NCI-H460 (cell line): ENCODE data around the gene PHOX2B. TPM values are rescaled to one million over a fixed set of nuclear protein-coding genes. Genes with fewer than 3 reads are reported as not detected.
"Not testable (repeated sequence)": the region's sequence is repeated elsewhere in the genome, so short reads cannot be mapped to it uniquely, and the experiment has no call there.

ENCODE experiments used
- DNase-seq: peaks from one replicate; pipeline ENCODE4 v3.0.0-alpha.2; 2016; ENCODE audit warnings: low read depth; ENCODE audit errors: extremely low read depth
- total RNA-seq: library from RNA; depleted of rRNA; stranded (reverse); fragments of >200 nt; shearing (Covaris generic); gene quantifications from 2 replicates; pipeline ENCODE4 v1.2.3, GENCODE V29; 2014

The PHOX2B gene
- total RNA-seq, 1 experiment from 2014 or later: not detected

DNA sequence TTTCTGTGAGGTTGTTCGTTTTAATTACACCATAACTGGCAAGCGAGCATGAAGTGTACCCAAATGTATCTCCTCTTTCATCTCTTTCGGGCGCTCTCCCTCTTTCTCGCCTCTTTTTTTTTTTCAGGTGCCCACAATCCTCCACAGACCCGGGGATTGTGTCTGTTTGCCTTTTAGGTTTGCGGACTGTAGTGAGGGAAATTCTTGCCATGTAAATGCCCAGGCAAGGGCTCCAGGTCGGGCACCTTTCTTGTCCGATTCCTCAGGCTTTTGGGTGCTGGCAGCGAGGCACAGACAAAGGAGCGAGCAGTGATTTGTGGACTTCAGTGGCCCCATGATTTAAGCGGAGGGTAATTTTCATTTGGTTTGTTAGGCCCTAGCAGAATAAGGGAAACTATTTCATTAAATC is 1.1 kb upstream of the PHOX2B start:
- no peak for DNase-seq

DNA sequence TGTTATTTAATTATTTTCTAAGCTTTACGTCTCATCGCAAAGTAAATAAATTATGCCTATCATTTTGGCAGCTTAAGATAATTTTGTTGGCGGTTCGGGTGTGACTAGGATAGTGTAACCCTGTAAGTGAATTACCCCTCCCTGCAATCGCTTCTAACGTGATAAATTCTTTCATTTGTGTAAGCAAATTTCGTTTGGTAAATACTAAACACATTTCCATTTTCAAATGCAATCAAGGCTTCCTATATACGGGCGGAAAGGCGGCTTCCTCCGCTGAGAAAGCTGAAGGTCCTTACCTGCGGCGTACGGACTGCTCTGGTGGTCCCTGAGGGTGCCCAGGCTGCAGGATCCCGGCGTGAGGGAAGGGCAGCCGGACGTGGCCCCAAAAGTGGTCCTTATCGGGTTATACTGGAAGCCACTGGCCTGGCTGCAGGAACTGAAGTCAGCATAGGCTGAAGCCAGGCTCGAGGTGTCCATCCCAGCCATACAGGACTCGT is 403 bp downstream of the PHOX2B start:
- DNase-seq: no peak

DNA sequence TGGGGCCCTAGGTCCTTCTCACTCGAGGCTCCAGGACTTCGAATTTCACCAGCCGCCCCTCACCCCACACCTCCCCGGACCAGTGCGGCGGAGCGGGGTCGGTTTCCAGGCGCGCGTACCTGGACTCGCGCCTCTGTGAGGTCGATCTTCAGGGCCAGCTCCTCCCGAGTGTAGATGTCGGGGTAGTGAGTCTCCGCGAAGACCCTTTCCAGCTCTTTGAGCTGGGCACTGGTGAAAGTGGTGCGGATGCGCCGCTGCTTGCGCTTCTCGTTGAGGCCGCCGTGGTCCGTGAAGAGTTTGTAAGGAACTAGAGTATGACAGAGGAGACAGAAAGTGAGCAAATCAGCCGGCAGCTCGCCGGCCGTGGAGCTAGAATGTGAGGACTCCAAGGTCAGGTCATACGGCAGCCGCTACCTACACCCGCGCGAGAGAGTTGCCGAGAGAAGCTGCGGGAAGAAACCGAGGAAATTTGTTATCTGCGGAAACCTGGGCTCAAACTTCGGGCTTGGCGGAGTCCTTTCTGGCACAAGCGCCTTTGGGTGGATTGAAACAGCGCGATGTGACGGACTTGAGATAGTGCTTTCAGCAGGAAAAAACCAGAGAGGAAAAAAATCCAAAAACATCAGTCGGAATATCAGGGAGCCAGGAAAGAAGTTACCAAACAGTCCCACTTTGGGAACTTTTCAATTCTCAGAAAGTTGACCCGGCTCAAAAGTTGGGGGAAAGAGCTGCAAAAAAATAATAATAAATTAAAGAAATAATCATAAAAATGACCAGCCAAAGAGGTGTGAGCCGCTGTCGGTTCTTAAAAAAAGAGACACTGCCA is 1.1 kb downstream of the PHOX2B start:
- no peak for DNase-seq

DNA sequence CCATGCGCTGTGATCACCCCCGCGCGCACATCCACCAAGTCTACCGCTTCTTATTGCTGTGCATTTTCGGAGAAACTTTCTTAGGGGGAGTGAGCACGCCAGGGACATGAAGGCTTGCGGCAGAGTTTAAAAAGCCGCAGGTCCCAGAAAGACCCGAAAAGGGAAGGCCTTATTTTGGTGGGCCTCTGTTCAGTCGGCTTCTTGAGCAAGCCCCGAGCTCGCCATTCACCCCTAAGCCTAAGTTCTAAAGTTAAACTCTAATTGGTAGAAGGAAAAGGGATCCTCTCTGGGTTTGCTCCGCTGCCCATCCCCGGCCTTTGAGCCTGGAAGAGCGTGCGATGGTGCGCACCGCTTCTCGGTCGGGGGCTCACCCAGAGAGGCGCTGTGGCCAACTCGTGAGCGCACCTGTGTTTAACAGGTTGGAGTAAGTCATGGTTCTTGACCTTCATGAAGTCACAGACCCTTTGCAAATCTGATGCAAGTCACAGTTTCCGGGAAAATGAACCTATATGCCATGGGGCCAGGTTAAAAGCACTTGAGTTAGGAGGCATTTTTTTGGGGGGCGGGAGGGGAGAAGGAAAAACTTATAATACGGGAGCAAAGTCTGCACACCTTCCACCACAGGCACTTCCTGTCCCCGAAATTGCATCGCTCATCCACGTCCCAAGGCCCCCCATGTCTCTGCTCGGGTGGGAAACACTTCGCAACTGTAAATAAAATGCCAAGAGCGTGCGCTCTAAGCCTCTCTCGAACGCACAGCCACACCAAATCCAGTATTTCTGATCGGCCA is 1.9 kb downstream of the PHOX2B start:
- DNase-seq: no peak

DNA sequence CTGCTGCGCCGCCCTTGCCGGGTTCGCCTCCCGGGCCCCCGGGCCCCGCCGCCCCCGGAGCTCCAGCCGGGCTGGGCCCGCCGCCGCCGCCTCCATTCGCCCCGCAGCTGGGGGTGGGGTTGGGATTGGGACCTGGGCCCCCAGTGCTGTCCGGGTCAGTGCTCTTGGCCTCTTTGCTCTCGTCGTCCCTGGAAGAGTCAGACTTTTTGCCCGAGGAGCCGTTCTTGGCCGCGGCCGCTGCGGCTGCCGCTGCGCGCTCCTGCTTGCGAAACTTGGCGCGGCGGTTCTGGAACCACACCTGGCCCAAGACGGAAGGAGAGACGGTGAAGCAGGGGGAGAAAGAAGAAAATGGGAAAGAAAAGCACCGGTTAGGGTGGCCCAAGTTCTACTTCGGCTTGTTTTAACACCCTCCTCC is 2.5 kb downstream of the PHOX2B start:
- no peak for DNase-seq

DNA sequence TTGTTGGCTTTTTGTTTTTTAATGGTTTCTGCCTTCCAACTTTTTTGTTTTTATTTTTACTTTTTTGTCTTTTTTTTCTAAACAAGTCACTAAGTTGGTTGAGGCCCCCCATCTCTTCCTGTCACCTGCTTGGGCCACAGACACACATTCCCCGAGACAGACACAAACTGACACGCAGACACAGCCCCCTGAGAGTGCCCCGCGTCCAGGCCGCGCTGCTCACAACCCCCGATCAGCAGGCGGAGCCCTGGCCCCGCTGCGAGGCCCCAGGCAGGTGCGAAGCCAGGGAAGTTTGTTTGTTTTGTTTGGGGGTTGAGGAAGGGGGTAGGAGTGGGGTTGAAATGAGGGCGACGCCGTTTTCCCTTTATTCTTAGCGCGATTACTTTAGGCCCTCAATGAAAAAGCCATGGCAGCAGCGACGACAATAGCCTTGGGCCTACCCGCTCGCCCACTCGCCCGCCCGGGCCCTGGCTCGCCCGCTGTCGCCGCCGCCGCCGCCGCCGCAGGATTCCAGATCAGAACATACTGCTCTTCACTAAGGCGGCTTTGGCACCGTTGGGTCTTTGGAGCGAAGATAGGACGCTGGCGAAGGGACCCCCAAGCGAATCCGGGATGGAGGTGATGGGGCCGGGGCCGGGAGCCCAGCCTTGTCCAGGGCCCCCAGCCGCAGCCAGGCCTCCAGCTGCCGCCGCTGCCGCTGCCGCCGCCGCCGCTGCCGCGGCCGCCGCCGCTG is 3.1 kb downstream of the PHOX2B start:
- DNase-seq: no peak

DNA sequence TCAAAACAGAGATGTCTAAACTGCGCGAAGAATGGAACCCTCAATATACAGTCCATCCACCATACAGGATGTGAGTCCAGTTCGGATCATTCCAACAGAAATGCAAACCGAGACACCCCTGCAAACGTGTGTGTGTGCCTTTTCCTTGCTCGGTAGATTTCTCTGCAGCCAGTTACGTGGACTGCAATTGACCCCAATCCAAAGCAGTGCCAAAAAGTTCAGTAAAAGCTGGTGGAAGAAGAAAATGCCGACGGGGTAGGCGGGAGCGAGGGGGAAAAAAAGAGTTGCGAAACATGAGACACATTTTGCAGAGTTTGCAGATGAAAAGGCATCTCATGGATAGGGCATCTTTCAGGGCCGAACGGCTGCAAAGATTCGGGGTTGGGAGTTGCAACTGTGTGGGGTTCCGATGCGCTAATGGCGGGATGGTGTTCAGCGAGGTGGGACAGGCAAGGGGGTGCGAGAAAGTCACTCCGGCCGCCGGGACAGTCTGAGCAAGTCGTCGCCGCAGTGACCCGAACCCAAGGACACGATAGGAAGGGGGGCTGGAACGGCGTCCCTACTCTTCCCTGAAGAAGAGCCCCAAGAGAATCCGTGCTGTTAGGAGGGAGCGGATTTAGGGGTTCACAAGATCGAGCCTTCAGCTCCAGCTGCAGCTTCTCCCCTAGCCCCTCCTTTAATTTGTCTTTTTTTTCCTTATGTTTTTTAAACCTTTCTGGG is 3.8 kb downstream of the PHOX2B start:
- DNase-seq: no peak

DNA sequence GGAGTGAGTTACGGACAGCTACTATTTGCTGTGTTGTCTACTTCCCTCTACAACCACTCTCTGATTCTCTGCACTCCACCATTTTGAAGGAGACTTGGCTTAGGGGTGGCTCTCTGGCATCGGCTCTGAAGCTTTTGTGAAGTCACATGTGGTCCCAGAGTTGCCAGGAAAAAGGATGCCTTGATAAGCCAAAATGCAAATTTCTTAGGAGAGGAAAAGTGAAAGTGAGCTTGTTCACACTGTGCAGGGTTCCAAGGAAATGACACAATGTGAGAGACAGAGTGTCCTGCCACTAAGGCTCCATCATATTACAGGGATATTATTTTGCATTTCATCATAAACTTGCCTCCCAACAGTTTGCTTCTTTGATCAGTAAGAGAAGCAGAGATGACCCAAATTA is 7.2 kb downstream of the PHOX2B start:
- no peak for DNase-seq

DNA sequence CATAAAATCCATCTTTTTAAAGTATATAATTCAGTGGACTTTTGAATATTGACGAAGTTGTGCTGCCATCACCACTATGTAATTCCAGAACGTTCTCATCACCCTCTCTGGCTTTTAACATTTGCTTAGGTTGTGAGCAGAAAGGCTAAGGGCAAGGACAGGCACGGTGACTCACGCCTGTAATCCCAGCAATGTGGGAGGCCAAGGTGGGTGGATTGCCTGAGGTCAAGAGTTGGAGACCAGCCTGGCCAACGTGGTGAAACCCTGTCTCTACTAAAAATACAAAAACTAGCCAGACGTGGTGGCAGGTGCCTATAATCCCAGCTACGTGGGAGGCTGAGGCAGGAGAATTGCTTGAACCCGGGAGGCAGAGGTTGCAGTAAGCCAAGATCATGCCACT is 11.0 kb downstream of the PHOX2B start:
- DNase-seq: not testable (repeated sequence)

DNA sequence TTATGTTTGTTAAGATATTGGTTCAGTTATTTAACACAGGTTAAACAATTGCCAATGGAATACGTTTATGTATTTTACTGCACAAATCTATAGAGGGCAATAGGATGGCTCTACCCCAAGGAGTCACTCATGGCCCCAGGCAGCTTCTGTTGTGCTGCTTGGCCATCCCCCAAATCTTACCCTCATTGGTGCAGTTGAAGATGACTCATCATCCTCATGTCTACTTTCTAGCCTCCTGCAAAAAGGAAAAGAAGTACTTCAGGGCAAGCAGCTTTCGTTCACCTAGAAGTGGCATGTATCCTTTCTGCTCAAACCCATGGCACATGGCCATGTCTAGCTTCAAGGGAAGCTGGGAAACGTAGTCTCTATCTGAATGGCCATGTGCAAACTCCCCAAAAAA is 14.2 kb downstream of the PHOX2B start:
- DNase-seq: no peak

DNA sequence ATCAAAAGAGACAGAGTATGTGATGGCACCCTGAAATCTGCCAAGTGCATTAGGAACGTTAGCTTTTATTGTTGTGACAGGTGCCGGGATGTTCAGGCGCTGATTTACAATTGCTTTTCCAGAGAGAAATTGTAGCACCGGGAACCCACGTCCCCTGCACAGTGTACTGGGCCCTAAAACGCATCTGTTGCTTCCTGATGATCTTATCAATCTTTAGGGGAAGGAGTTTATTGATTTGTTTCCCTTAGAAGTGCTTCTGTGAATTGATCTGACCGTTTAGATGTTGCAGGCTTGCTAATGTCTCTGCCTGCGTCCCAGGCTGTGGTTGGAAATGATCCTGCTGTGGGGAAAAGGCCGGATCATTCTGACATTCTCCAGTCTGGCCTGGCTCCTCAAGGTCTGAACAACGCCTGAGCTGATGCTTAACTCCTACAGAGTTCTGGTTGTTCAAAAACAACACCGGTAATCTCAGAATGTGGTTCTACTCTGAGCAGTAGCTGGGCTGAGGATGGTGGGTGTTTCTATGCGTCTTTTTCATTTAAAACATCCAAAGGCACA is 16.9 kb downstream of the PHOX2B start:
- no peak for DNase-seq

DNA sequence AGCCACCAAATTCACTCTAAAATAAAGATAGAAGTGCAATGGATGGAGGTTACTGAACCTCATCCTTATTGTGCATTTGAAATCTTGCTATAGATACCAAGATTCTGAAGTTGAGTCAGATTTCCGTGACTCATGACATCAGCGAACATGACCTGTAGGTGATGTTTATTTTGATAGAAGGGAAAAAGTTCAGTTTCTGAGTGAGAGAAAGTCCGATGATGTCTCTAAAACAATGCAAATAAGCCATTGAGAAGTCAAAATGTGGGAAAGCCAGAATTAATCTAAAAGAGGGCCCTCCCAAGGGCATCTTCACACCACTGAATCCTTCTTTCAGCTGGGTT is 20.0 kb downstream of the PHOX2B start:
- DNase-seq: no peak

DNA sequence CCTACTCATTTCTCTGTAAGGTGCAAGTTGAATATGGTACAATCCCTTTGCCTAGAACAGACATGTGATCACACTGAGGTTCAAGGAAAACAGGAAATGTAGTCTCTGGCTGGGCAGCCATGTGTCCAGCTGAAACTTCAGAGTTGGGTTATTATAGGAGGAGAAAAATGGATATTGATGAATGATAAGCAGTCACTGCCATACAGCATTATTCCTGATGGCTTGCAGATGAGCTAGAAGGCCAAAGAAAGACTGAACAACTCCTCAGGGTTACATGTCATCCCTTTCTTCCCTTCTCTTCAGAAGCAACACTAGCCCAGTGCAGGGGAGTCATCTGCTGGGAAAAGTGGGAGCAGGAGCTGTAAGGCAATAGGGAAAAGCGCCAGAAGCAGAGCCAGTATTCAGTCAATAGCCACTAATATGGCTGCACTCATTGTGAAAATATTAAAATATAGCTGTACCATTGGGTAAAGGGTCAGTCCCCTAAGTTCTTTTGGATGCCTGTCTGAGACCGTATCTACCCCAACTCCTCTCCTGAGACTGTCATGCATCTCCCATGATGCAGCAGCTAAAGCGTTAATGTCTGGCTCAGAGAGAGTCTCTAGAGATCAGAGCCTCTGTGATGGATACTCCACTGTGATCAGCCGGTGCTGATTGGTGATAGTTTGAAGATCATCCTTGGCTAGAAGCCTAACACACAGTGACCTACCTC is 20.5 kb downstream of the PHOX2B start:
- DNase-seq: no peak

DNA sequence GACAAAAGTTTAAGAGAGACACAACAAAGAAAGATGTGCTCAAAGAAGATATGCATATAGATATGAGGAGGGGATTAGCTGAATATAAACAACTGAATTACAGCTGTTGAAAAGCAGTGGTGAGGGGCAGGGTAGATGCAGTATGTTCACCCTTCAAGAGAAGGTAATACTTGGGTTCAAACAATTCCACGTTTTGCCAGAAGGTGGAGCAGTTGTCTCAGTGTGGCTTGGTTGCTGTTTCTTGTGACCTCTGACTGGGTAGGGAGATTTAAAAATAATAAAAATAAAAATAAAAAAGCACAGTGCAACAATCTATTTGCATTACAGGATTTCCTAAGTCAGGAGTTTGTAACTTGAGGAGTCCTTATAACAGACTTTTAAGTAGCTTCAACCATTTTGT is 23.3 kb downstream of the PHOX2B start:
- no peak for DNase-seq

DNA sequence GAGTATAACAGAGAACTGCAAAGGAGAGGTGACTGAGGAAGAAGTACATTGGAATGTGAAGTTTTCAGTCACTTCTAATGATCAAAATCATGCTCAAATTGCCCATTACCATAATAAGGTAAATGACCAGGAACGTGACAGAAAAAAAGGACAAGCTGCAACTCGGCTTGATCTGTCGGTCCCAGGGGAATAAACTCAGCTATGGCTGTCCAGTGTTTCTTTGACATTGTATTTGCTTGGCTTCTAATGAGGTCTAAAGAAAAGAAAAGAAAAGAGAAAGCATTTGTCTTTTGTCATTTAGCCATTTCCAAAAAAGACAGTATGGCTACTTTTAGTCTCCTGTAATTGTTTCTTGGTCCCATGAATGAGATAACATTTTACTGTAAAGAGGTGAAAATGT is 25.2 kb downstream of the PHOX2B start:
- no peak for DNase-seq

DNA sequence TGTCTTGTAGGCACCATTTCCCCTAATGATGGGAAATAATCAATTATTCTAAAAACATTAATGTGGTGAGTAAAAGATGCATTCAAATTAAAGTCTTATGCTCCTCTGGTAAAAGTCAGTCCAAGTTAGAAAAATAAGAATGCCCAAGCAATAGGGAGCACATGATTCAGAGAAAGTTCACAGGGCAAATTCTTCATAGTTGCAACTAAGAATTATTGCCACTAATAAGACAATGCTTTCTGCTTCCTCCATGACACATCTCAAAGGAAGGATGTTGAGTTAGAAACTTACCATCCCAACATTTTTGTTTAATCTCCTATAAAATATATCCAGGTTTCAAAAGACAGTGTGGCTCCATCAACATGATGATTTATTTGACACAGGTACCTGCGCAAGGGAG is 26.3 kb downstream of the PHOX2B start:
- no peak for DNase-seq

DNA sequence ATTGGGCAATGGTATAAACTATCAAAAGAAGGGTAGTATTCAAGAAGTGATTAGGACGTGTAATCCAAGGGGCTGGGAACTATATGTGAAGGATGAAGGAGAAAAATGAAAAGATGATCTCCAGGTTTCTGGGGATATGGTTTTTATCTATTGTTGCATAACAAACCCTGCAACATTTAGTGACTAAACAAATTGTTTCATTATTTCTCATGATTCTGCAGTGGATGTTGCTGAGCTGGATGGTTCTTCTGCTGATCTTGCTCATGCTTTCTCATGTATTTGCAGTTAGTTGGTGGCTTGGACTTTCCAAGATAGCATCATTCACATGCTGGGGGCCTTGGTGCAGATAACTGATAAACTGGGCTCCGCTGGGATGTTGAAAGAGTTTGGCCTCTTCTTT is 29.1 kb downstream of the PHOX2B start:
- no peak for DNase-seq

DNA sequence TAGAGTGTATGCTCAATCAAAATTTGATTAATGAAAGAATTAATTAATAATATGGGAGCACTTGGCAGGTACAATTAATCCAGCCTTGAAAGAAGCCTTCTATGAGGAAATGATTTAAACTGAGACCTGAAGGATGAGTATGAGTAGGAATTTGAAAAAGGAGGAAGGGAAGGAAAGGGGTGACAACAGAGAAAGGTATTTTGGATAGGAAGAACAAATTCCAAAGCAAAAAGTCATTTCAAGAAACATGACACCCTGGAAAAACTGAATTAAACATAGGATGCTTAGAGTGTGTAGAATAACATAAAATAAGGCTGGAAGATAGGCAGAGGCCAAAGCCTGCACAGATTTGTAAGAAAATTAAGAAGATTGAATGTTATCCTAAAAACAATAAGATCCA is 29.6 kb downstream of the PHOX2B start:
- DNase-seq: no peak

DNA sequence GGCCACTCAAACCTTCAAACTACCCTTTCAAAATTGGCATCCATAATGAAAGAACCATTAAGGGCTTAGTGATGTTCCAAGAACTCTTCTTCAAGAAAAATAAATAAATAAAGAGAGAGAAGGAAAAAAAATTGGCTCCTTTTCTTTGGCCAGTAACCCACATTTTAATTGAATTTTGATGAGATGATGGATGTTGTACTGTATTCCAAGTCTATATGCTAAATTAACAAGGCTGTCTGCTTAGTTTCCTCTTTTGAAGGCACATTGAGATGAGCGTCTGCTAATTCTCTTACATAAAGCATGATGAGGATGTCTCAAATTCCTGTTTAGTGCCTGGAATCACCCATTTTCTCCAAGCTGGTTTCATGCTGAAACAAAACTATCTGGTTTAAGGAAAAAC is 33.4 kb downstream of the PHOX2B start:
- no peak for DNase-seq
